ENCODE data around the gene CARF. TPM values are rescaled to one million over a fixed set of nuclear protein-coding genes. Genes with fewer than 3 reads are reported as not detected.
A peak's percentile ranks its signal among the peaks of the same experiment; 100 is the strongest.

CARF gene
- total and polyA plus RNA-seq, 7 donors: 2.3 to 23.5 (median 15.9) TPM

DNA sequence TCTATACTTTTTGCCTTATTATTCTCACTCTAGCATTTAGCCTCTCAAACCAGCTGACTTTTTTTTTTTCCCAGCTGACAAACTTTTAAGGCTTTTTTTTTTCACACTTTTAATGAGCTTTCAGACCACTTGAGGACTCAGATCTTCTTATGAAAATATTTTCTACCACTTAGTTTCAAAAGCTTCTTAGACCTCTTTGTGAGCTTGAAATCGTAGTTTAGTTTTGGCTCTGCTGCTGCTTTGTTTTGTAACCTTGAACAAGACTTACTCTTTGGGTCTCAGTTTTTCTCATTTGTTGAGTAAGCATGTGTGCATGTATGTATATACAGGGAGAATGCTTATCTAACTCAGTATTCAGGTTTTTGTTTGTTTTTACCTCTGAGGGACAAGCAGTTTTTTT lies 106.1 kb downstream of the CARF start:
- TF ChIP-seq POLR2A (IDR thresholded peaks at IDR 0.05) (no peak), EP300 (IDR thresholded peaks at IDR 0.05) (no peak), POLR2AphosphoS5 (IDR thresholded peaks at IDR 0.05) (no peak)
- TF ChIP-seq, protein P1, sequence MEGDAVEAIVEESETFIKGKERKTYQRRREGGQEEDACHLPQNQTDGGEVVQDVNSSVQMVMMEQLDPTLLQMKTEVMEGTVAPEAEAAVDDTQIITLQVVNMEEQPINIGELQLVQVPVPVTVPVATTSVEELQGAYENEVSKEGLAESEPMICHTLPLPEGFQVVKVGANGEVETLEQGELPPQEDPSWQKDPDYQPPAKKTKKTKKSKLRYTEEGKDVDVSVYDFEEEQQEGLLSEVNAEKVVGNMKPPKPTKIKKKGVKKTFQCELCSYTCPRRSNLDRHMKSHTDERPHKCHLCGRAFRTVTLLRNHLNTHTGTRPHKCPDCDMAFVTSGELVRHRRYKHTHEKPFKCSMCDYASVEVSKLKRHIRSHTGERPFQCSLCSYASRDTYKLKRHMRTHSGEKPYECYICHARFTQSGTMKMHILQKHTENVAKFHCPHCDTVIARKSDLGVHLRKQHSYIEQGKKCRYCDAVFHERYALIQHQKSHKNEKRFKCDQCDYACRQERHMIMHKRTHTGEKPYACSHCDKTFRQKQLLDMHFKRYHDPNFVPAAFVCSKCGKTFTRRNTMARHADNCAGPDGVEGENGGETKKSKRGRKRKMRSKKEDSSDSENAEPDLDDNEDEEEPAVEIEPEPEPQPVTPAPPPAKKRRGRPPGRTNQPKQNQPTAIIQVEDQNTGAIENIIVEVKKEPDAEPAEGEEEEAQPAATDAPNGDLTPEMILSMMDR (IDR thresholded peaks at IDR 0.05): no peak
- no peaks in the 10 kb centered on the region for H3K27me3 ChIP-seq
- intact Hi-C loops (cut with DNase I): loop anchor here (5.0 to 10.0 kb wide), 2 partner anchors 106 to 643 kb away; partner anchors contain the start of genes BMPR2, CARF and WDR12
- peaks cover 0 to 72% (median 40%) of the 10 kb centered on the region in 4 donors for H3K4me1 ChIP-seq
- H3K9me3 ChIP-seq: no peaks in the 10 kb centered on the region
- peak overlapping the region in 3 of 4 donors; percentile 8 to 85 (median 18) for H3K4me3 ChIP-seq
- no peak for DNase-seq
- peak overlapping the region in 3 of 4 donors; percentile 46 to 96 (median 47) for H3K27ac ChIP-seq
- no peaks in the 10 kb centered on the region for H3K36me3 ChIP-seq
- WGBS, 2 donors: 6 to 39% methylated on average over 1 of the region's 1 CpG

- Histone ChIP-seq H3K36me3 (no peaks in the 10 kb centered on the region), H3K4me1 (peaks cover 0 to 73% (median 40%) of the 10 kb centered on the region in 4 donors)
- TF ChIP-seq, protein P1 (IDR thresholded peaks at IDR 0.05): no peak
- TF ChIP-seq POLR2AphosphoS5 (IDR thresholded peaks at IDR 0.05): no peak
- TF ChIP-seq POLR2A (IDR thresholded peaks at IDR 0.05): no peak
- TF ChIP-seq EP300 (IDR thresholded peaks at IDR 0.05): no peak
These were observed 107.1 kb downstream of the CARF start for GRCh38 chr2:203019142-203019541.

DNA sequence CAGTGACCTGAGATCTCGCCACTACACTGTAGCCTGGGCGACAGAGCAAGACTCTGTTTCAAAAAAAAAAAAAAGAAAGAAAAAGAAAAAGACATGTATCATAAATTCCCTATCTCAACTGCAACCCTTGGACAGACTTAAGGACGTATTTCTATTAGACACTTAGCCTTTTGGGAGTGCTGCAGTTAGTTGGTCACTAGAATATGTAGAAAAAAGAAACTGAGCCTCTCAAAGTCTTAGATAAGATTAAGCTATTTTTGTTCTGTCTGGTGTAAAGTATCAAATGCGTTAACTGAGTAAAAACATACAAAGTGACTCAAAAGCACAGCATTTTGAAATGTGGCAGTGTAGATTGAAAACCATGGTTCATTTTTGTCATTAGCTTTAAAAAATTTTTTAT lies 109.9 kb downstream of the CARF start:
- peaks cover 0 to 54% (median 30%) of the 10 kb centered on the region in 4 donors for H3K4me1 ChIP-seq
- no peak for TF ChIP-seq POLR2A (IDR thresholded peaks at IDR 0.05)
- no peak for TF ChIP-seq POLR2AphosphoS5 (IDR thresholded peaks at IDR 0.05)
- TF ChIP-seq EP300 (IDR thresholded peaks at IDR 0.05): no peak
- TF ChIP-seq, protein P1 (IDR thresholded peaks at IDR 0.05): no peak
- peak overlapping the region in 3 of 4 donors; percentile 34 to 58 (median 36) for H3K27ac ChIP-seq
- H3K9me3 ChIP-seq: no peaks in the 10 kb centered on the region
- no peaks in the 10 kb centered on the region for H3K27me3 ChIP-seq
- H3K36me3 ChIP-seq: no peaks in the 10 kb centered on the region
- WGBS, 2 donors: 58 to 79% methylated on average over 4 of the region's 4 CpGs
- intact Hi-C loops (cut with DNase I): no loop called here
- no peak for DNase-seq
- no peak overlapping the region for H3K4me3 ChIP-seq

More at GRCh38 chr2:203019142-203019541, 107.1 kb downstream of the CARF start:
- no peaks in the 10 kb centered on the region for H3K27me3 ChIP-seq
- intact Hi-C loops (cut with DNase I): loop anchor here (5.0 to 10.0 kb wide), 2 partner anchors 107 to 644 kb away; partner anchors contain the start of genes BMPR2, CARF and WDR12
- peak overlapping the region in 2 of 4 donors; percentile 11 to 96 for H3K27ac ChIP-seq
- peak overlapping the region in 2 of 4 donors; percentile 18 to 85 for H3K4me3 ChIP-seq
- no peak for DNase-seq
- 19 to 81% methylated on average over 2 of the region's 2 CpGs for WGBS, 2 donors
- H3K9me3 ChIP-seq: no peaks in the 10 kb centered on the region

DNA sequence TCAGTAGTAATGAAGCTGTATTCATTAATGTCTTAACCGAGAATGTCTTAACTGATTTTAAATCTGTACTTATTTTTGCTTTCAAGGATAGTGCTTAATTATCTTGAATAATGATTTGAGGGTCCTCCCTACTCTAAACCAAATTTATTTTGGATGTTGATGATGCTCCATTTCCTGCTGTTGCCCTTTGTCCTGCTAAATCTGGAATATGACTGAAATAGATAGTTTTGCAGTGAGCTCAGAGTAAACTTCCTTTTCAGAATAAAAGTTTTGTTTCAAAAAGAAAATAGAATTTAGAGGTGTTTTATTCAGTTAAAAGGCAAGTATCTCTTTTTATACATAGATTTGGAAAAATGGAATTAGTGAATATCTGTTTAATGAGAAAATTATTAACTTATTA lies 110.7 kb downstream of the CARF start:
- peak overlapping the region in 3 of 4 donors; percentile 27 to 58 (median 34) for H3K27ac ChIP-seq
- no peak for DNase-seq
- no peaks in the 10 kb centered on the region for H3K27me3 ChIP-seq
- no peak overlapping the region for H3K4me3 ChIP-seq
- H3K9me3 ChIP-seq: no peaks in the 10 kb centered on the region
- H3K4me1 ChIP-seq: peaks cover 0 to 46% (median 23%) of the 10 kb centered on the region in 4 donors
- 80 to 83% methylated on average over 1 of the region's 1 CpG for WGBS, 2 donors
- intact Hi-C loops (cut with DNase I): no loop called here
- TF ChIP-seq, protein P1 (IDR thresholded peaks at IDR 0.05): no peak
- no peak for TF ChIP-seq POLR2AphosphoS5 (IDR thresholded peaks at IDR 0.05)
- TF ChIP-seq POLR2A (IDR thresholded peaks at IDR 0.05): no peak
- no peak for TF ChIP-seq EP300 (IDR thresholded peaks at IDR 0.05)
- H3K36me3 ChIP-seq: no peaks in the 10 kb centered on the region

GRCh38 chr2:203025592-203025991 lies 113.5 kb downstream of the CARF start:
- DNase-seq: no peak
- Histone ChIP-seq H3K9me3 (no peaks in the 10 kb centered on the region), H3K36me3 (no peaks in the 10 kb centered on the region), H3K4me1 (peaks cover 0 to 25% (median 12%) of the 10 kb centered on the region in 4 donors), H3K27me3 (no peaks in the 10 kb centered on the region), H3K4me3 (no peak overlapping the region), H3K27ac (no peak overlapping the region)
- TF ChIP-seq, protein P1 (IDR thresholded peaks at IDR 0.05): no peak
- TF ChIP-seq POLR2AphosphoS5 (IDR thresholded peaks at IDR 0.05): no peak
- TF ChIP-seq EP300 (IDR thresholded peaks at IDR 0.05): no peak
- no peak for TF ChIP-seq POLR2A (IDR thresholded peaks at IDR 0.05)
- intact Hi-C loops (cut with DNase I): no loop called here

Data from sigmoid colon (tissue), 7 donors.